ENCODE data around the gene SMIM10L1. TPM values are rescaled to one million over a fixed set of nuclear protein-coding genes. Genes with fewer than 3 reads are reported as not detected.

The SMIM10L1 gene
- total RNA-seq, 3 donors from 2014 or later = 12.4 to 14.9 (median 13.3) TPM

Other genes starting within 250 kb of the SMIM10L1 start
- under 1 TPM in 1 of 3 donors, not detected in 2; 0.34 TPM for gene PRH2, start 242.0 kb upstream of the SMIM10L1 start, total RNA-seq
- gene TAS2R14, start 231.9 kb upstream of the SMIM10L1 start, total RNA-seq = 1 to 10 TPM in 2 of 3 donors, under 1 TPM in 1; 0.89 to 1.3 (median 1.0) TPM
- gene TAS2R50, start 184.3 kb upstream of the SMIM10L1 start, total RNA-seq = under 1 TPM in 1 of 3 donors, not detected in 2; 0.35 TPM
- gene TAS2R20, start 172.9 kb upstream of the SMIM10L1 start, total RNA-seq = under 1 TPM; 0.53 to 0.63 (median 0.61) TPM
- gene TAS2R19, start 148.6 kb upstream of the SMIM10L1 start, total RNA-seq = 1 to 10 TPM in 1 of 3 donors, under 1 TPM in 2; 0.87 to 1.1 (median 0.95) TPM
- gene TAS2R31, start 139.8 kb upstream of the SMIM10L1 start, total RNA-seq = 1 to 10 TPM in 1 of 3 donors, under 1 TPM in 2; 0.86 to 1.0 (median 0.98) TPM
- gene TAS2R46, start 108.9 kb upstream of the SMIM10L1 start, total RNA-seq = under 1 TPM; 0.58 to 0.82 (median 0.66) TPM
- gene TAS2R43, start 78.9 kb upstream of the SMIM10L1 start, total RNA-seq = under 1 TPM; 0.63 to 0.79 (median 0.78) TPM
- 1 to 10 TPM in 1 of 3 donors, under 1 TPM in 2; 0.53 to 1.1 (median 0.78) TPM for gene TAS2R30, start 36.5 kb upstream of the SMIM10L1 start, total RNA-seq
- gene TAS2R42, start 15.7 kb downstream of the SMIM10L1 start, total RNA-seq = not detected
- not detected for gene PRB3, start 98.5 kb downstream of the SMIM10L1 start, total RNA-seq
- not detected for gene PRB4, start 139.2 kb downstream of the SMIM10L1 start, total RNA-seq
- gene PRB2, start 224.4 kb downstream of the SMIM10L1 start, total RNA-seq = not detected

Data from activated T-cell treated with anti-CD3 and anti-CD28 coated beads, Interleukin-2, amount 50 U/mL, for 4 hours (primary cell).